IMR-90 (cell line): Measurements from ENCODE around the gene SMC6. TPM values are rescaled to one million over a fixed set of nuclear protein-coding genes. Genes with fewer than 3 reads are reported as not detected.

Experiments used
- ATAC-seq: fragments of 200-7000 bp; cut with Tn5 transposase; 2 replicates; pipeline ENCODE4 v1.9.1; 2020; ENCODE audit warnings: low read depth, mild to moderate bottlenecking, moderate library complexity
- BruUV-seq: library from RNA; stranded (reverse); fragments of 400-500 nt; replicated peaks from 2 replicates; lab custom pipeline; 2021; lab: Mats Ljungman, UMichigan
- CTCF ChIA-PET: fragments of 300-600 bp; formaldehyde crosslinking; extraction: SDS; loops from one replicate; lab custom pipeline; 2021; ENCODE audit warnings: antibody characterized with exemption; lab: Yijun Ruan, JAX
- POLR2A ChIA-PET: fragments of 300-600 bp; sonication (Branson Sonifier 250); formaldehyde crosslinking; loops from one replicate; lab custom pipeline; 2022; ENCODE audit warnings: antibody characterized with exemption; ENCODE audit not compliant: unreplicated experiment; lab: Charles Lee
- DNase-seq: peaks from one replicate; pipeline ENCODE4 v3.0.0; 2013
- H2AFZ ChIP-seq: replicated peaks from 2 replicates; pipeline ENCODE3; 2013; ENCODE audit warnings: low read length, mild to moderate bottlenecking; ENCODE audit not compliant: poor library complexity
- H2AK5ac ChIP-seq: 2 replicates; pipeline ENCODE4 v1.6.1; 2013; ENCODE audit warnings: low read depth, low read length, inconsistent platforms
- H2AK9ac ChIP-seq: replicated peaks from 2 replicates; pipeline ENCODE3; 2013; ENCODE audit warnings: mild to moderate bottlenecking, low read depth, low read length, moderate library complexity; ENCODE audit not compliant: poor library complexity
- H2BK120ac ChIP-seq: 2 replicates; pipeline ENCODE4 v1.6.1; 2013; ENCODE audit warnings: low read depth, low read length, inconsistent platforms
- H2BK15ac ChIP-seq: 3 replicates; pipeline ENCODE4 v1.6.1; 2013; ENCODE audit warnings: low read depth, low read length, inconsistent platforms
- H2BK20ac ChIP-seq: 2 replicates; pipeline ENCODE4 v1.6.1; 2013; ENCODE audit warnings: low read depth, mild to moderate bottlenecking, inconsistent platforms, low read length, moderate library complexity
- H2BK5ac ChIP-seq: 2 replicates; pipeline ENCODE4 v1.6.1; 2013; ENCODE audit warnings: mild to moderate bottlenecking, low read depth, low read length, inconsistent platforms; ENCODE audit not compliant: poor library complexity, severe bottlenecking
- H3K14ac ChIP-seq: replicated peaks from 2 replicates; pipeline ENCODE4 v1.6.1; 2013; ENCODE audit warnings: low read depth, low read length, inconsistent platforms
- H3K18ac ChIP-seq: 2 replicates; pipeline ENCODE4 v1.6.1; 2013; ENCODE audit warnings: low read depth, low read length, control low read depth
- H3K23ac ChIP-seq: 2 replicates; pipeline ENCODE4 v1.6.1; 2013; ENCODE audit warnings: low read depth, low read length, inconsistent platforms
- H3K27ac ChIP-seq: 2 replicates; pipeline ENCODE4 v1.5.1; 2013; ENCODE audit warnings: mild to moderate bottlenecking, control low read depth, low read length; ENCODE audit not compliant: insufficient read depth
- H3K27me3 ChIP-seq: 2 replicates; pipeline ENCODE4 v1.6.1; 2013; ENCODE audit warnings: low read length; ENCODE audit not compliant: control insufficient read depth, insufficient read depth
- H3K36me3 ChIP-seq: 2 replicates; pipeline ENCODE4 v1.6.1; 2013; ENCODE audit warnings: low read length, mixed read lengths; ENCODE audit not compliant: control insufficient read depth, insufficient read depth
- H3K4ac ChIP-seq: 2 replicates; pipeline ENCODE4 v1.6.1; 2013; ENCODE audit warnings: low read depth, low read length, inconsistent platforms
- H3K4me1 ChIP-seq: 2 replicates; pipeline ENCODE4 v1.6.1; 2013; ENCODE audit warnings: low read length, mixed read lengths; ENCODE audit not compliant: control insufficient read depth, insufficient read depth
- H3K4me2 ChIP-seq: 2 replicates; pipeline ENCODE4 v1.6.1; 2013; ENCODE audit warnings: low read depth, mild to moderate bottlenecking, control low read depth, low read length, moderate library complexity
- H3K4me3 ChIP-seq: 2 replicates; pipeline ENCODE4 v1.5.1; 2013; ENCODE audit warnings: low read depth, mild to moderate bottlenecking, control low read depth, low read length, moderate library complexity; ENCODE audit not compliant: insufficient read depth
- H3K56ac ChIP-seq: 2 replicates; pipeline ENCODE4 v1.6.1; 2013; ENCODE audit warnings: low read length, inconsistent platforms; ENCODE audit not compliant: insufficient read depth; ENCODE audit errors: extremely low read depth
- H3K79me1 ChIP-seq, 2 experiments: 2 replicates each; pipeline ENCODE4 v1.6.1; 2013; ENCODE audit warnings: low read length in 2 of 2, inconsistent platforms in 1 of 2, low read depth in 1 of 2
- H3K9ac ChIP-seq: 2 replicates; pipeline ENCODE4 v1.6.1; 2013; ENCODE audit warnings: low read depth, low read length, control low read depth
- H3K9me1 ChIP-seq: 2 replicates; pipeline ENCODE4 v1.6.1; 2013; ENCODE audit warnings: low read length, inconsistent platforms; ENCODE audit not compliant: insufficient read depth
- H3K9me3 ChIP-seq: 2 replicates; pipeline ENCODE4 v1.6.1; 2013; ENCODE audit warnings: low read length; ENCODE audit not compliant: control insufficient read depth, insufficient read depth
- H4K20me1 ChIP-seq: 2 replicates; pipeline ENCODE4 v1.6.1; 2013; ENCODE audit warnings: low read length, inconsistent platforms; ENCODE audit not compliant: insufficient read depth
- H4K5ac ChIP-seq: 2 replicates; pipeline ENCODE4 v1.6.1; 2013; ENCODE audit warnings: mild to moderate bottlenecking, low read depth, low read length, control low read depth
- H4K8ac ChIP-seq, 2 experiments: 2 replicates each; pipeline ENCODE4 v1.6.1; 2013; ENCODE audit warnings: low read depth in 2 of 2, low read length in 2 of 2, control low read depth in 1 of 2, inconsistent platforms in 1 of 2
- H4K91ac ChIP-seq: 2 replicates; pipeline ENCODE4 v1.6.1; 2013; ENCODE audit warnings: low read depth, low read length, inconsistent platforms; ENCODE audit not compliant: insufficient read depth
- BHLHE40 ChIP-seq: fragments of 150-350 bp; IDR thresholded peaks from 2 replicates; pipeline ENCODE4 v1.6.1; 2016; ENCODE audit warnings: mild to moderate bottlenecking, low read depth, low read length
- CEBPB ChIP-seq: IDR thresholded peaks from 2 replicates; pipeline ENCODE4 v1.6.1; 2012; ENCODE audit warnings: low read depth, low read length, improper control_type of control experiment
- CHD1 ChIP-seq: IDR thresholded peaks from 2 replicates; pipeline ENCODE4 v1.6.1; 2012; ENCODE audit warnings: low read depth, low read length, improper control_type of control experiment
- CTCF ChIP-seq: conservative IDR thresholded peaks from 2 replicates; pipeline ENCODE4 v1.5.1; 2012; ENCODE audit warnings: mild to moderate bottlenecking, low read depth, low read length, improper control_type of control experiment
- FOS ChIP-seq: fragments of 150-350 bp; IDR thresholded peaks from 2 replicates; pipeline ENCODE4 v1.6.1; 2016; ENCODE audit warnings: low read depth, low read length
- MAFK ChIP-seq: IDR thresholded peaks from 2 replicates; pipeline ENCODE4 v1.6.1; 2012; ENCODE audit warnings: low read depth, low read length, improper control_type of control experiment
- MAZ ChIP-seq: IDR thresholded peaks from 2 replicates; pipeline ENCODE4 v1.6.1; 2012; ENCODE audit warnings: low read depth, mild to moderate bottlenecking, low read length, improper control_type of control experiment, moderate library complexity, borderline replicate concordance
- MXI1 ChIP-seq: IDR thresholded peaks from 2 replicates; pipeline ENCODE4 v1.6.1; 2012; ENCODE audit warnings: low read depth, mild to moderate bottlenecking, low read length, moderate library complexity, borderline replicate concordance
- NFE2L2 ChIP-seq: fragments of 150-350 bp; IDR thresholded peaks from 2 replicates; pipeline ENCODE4 v1.6.1; 2016; ENCODE audit warnings: low read depth, mild to moderate bottlenecking, low read length
- POLR2A ChIP-seq: IDR thresholded peaks from 2 replicates; pipeline ENCODE4 v1.6.1; 2012; ENCODE audit warnings: mild to moderate bottlenecking, low read depth, low read length
- RAD21 ChIP-seq: IDR thresholded peaks from 2 replicates; pipeline ENCODE4 v1.6.1; 2012; ENCODE audit warnings: low read length, improper control_type of control experiment
- RCOR1 ChIP-seq: IDR thresholded peaks from 2 replicates; pipeline ENCODE4 v1.6.1; 2012; ENCODE audit warnings: mild to moderate bottlenecking, low read length, improper control_type of control experiment; ENCODE audit not compliant: insufficient replicate concordance
- RFX5 ChIP-seq: IDR thresholded peaks from 2 replicates; pipeline ENCODE4 v1.8.0; 2012; ENCODE audit warnings: low read depth, mild to moderate bottlenecking, low read length, moderate library complexity
- SMC3 ChIP-seq: fragments of 150-350 bp; IDR thresholded peaks from 2 replicates; pipeline ENCODE4 v1.6.1; 2016; ENCODE audit warnings: low read depth, mild to moderate bottlenecking, antibody characterized with exemption, low read length, moderate library complexity
- USF2 ChIP-seq: fragments of 150-350 bp; IDR thresholded peaks from 2 replicates; pipeline ENCODE4 v1.6.1; 2017; ENCODE audit warnings: mild to moderate bottlenecking, antibody characterized with exemption, low read length, low read depth
- WGBS, 2 experiments: methylation state at CpG; one replicate each; pipeline versions ENCODE4 v1.1.5 to v1.1.7; 2013; ENCODE audit warnings: missing lambda C conversion rate in 2 of 2; ENCODE audit not compliant: insufficient read length in 1 of 2; ENCODE audit errors: extremely low coverage in 2 of 2; 5-methylcytosine and 5-hydroxymethylcytosine counted together
- dilution Hi-C: fragments of 300-500 bp; cut with HindIII; formaldehyde crosslinking; loops from one replicate; pipeline ENCODE4 v1.14.3; 2018; ENCODE audit warnings: low sequenced_read_pairs; ENCODE audit not compliant: unreplicated experiment
- in situ Hi-C: fragments of 300-500 bp; cut with MboI; formaldehyde crosslinking; loops from 3 replicates; pipeline ENCODE4 v1.14.3; 2019; ENCODE audit warnings: low sequenced_read_pairs, inconsistent platforms, mixed read lengths
- intact Hi-C: fragments of 100-400 bp; cut with micrococcal nuclease; formaldehyde crosslinking; loops from 2 replicates; pipeline ENCODE4 v1.10.0; 2022
- polyA plus RNA-seq, 3 experiments: library from polyadenylated mRNA; depleted of rRNA; stranded (reverse); fragments of >200 nt; gene quantifications; 2 replicates each; pipeline ENCODE4 v1.2.3, GENCODE V29; 2012; ENCODE audit warnings: low replicate concordance in 1 of 3
- total RNA-seq: library from RNA; depleted of rRNA; stranded (reverse); fragments of >200 nt; gene quantifications from 2 replicates; pipeline ENCODE4 v1.2.3, GENCODE V29; 2012

Gene SMC6
- total and polyA plus RNA-seq, 2 of the 4 experiments (the other 2 are of a cell fraction): 6.5 to 10.4 TPM

GRCh38 chr2:17752892-17753802 lies 463 bp downstream of the SMC6 start:
- WGBS, 2 experiments: 0% methylated on average over 34 of the region's 70 CpGs; no CpG with 5 or more reads in 1 of the 2 experiments
- peak overlapping the region; percentile 97 for H2AFZ ChIP-seq
- no peak overlapping the region for H4K5ac ChIP-seq
- no peak overlapping the region; the same call in 1 of the 2 replicates for H4K91ac ChIP-seq
- H3K9me3 ChIP-seq: no peaks in the 10 kb centered on the region
- peak overlapping the region; percentile 95 for H3K4me3 ChIP-seq
- peak overlapping the region; percentile 99 for H3K27ac ChIP-seq
- ChIA-PET CTCF (interaction anchor here (1.2 kb wide), 1 partner anchor 20 kb away, joined by 4 read pairs; no protein-coding TSS in a partner anchor), POLR2A (no interaction called here)
- peak overlapping the region; percentile 39; the same call in 1 of the 2 replicates for H3K14ac ChIP-seq
- H2BK20ac ChIP-seq: no peak overlapping the region
- dilution Hi-C loops: no loop called here
- peak overlapping the region; percentile 92 for H2AK9ac ChIP-seq
- peak overlapping the region; percentile 59 for H2BK5ac ChIP-seq
- peak overlapping the region; percentile 92 for H3K4me2 ChIP-seq
- no peaks in the 10 kb centered on the region; the same call in 1 of the 2 replicates for H4K20me1 ChIP-seq
- no peak overlapping the region for H2BK15ac ChIP-seq
- H2BK120ac ChIP-seq: no peak overlapping the region; the same call in 1 of the 2 replicates
- no peak overlapping the region for H3K18ac ChIP-seq
- in situ Hi-C loops: no loop called here
- H3K4ac ChIP-seq: peak overlapping the region; percentile 48; the same call in 1 of the 2 replicates
- peak overlapping the region; percentile 66 for H3K9ac ChIP-seq
- 0 out of 2 replicates have a peak overlapping the region, but pooled peaks have one; percentile 47 for H3K56ac ChIP-seq
- H3K9me1 ChIP-seq: no peaks in the 10 kb centered on the region; the same call in 1 of the 2 replicates
- peak; percentile 34 for DNase-seq
- H3K23ac ChIP-seq: peak overlapping the region; percentile 80
- H3K27me3 ChIP-seq: no peaks in the 10 kb centered on the region
- H3K36me3 ChIP-seq: no peaks in the 10 kb centered on the region
- H4K8ac ChIP-seq: peak overlapping the region; percentile 59 to 74; a peak in 2 of 4 replicates
- peaks cover 11 to 19% of the 10 kb centered on the region in 2 experiments; a peak in 3 of 4 replicates for H3K79me1 ChIP-seq
- ATAC-seq: peak; percentile 70
- intact Hi-C loops: no loop called here
- H3K4me1 ChIP-seq: no peaks in the 10 kb centered on the region
- BruUV-seq: no TSS peak
- no peak overlapping the region for H2AK5ac ChIP-seq
- TF ChIP-seq POLR2A (no peak; the same call in 1 of the 2 replicates), CEBPB (no peak), MXI1 (no peak), RFX5 (no peak), MAZ (no peak), MAFK (no peak), RAD21 (no peak), NFE2L2 (no peak), BHLHE40 (no peak), SMC3 (no peak), USF2 (no peak), FOS (no peak), RCOR1 (no peak), CTCF (no peak), CHD1 (no peak)
